B cell (primary cell): ENCODE measurements around the gene BMP5.

Experiments used
- CTCF ChIP-seq: fragments of 200-600 bp; IDR thresholded peaks from one replicate; pipeline ENCODE4 v1.8.0; 2022; ENCODE audit warnings: antibody characterized with exemption, mild to moderate bottlenecking
- EZH2 ChIP-seq: IDR thresholded peaks from 2 replicates; pipeline ENCODE4 v1.6.1; 2012; ENCODE audit warnings: borderline replicate concordance, low read depth, mild to moderate bottlenecking, moderate library complexity, low read length; ENCODE audit not compliant: insufficient read depth, poor library complexity, severe bottlenecking

GRCh38 chr6:55777469-55777868 lies 97.9 kb downstream of the BMP5 start:
- TF ChIP-seq CTCF (no peak), EZH2 (no peak)
